HEK293 (cell line): ENCODE results near the gene PSD4.

Experiments used
- CTCF ChIA-PET: fragments of 350-600 bp; formaldehyde crosslinking; extraction: SDS; loops from one replicate; lab custom pipeline; 2021; ENCODE audit warnings: antibody characterized with exemption; lab: Yijun Ruan, JAX
- POLR2A ChIA-PET: fragments of 300-600 bp; formaldehyde crosslinking; extraction: SDS; loops from one replicate; lab custom pipeline; 2020; ENCODE audit warnings: antibody characterized with exemption, inconsistent platforms; lab: Yijun Ruan, JAX
- H3K27ac ChIP-seq: fragments of 200-500 bp; sonication (Bioruptor generic); 2 replicates; pipeline ENCODE4 v1.5.1; 2014; ENCODE audit warnings: low read depth, low read length, control low read depth, inconsistent platforms; ENCODE audit errors: extremely low read depth
- H3K36me3 ChIP-seq, 2 experiments: fragments of 200-500 bp in 1 of 2; sonication (Bioruptor generic) in 1 of 2; 1 replicate in 1 of 2; 2 replicates in 1 of 2; pipeline ENCODE4 v1.5.1; 2014 to 2017; ENCODE audit warnings: inconsistent platforms in 2 of 2, low read length in 2 of 2; ENCODE audit not compliant: control insufficient read depth in 2 of 2, insufficient read depth in 1 of 2
- H3K4me1 ChIP-seq: fragments of 200-500 bp; sonication (Bioruptor generic); 2 replicates; pipeline ENCODE4 v1.5.1; 2014; ENCODE audit warnings: mild to moderate bottlenecking, low read length, inconsistent platforms; ENCODE audit not compliant: control insufficient read depth, insufficient read depth
- H3K4me3 ChIP-seq: 2 replicates; pipeline ENCODE4 v1.5.1; 2011; ENCODE audit warnings: low read depth, mild to moderate bottlenecking, control low read depth, low read length, moderate library complexity
- H3K9me3 ChIP-seq: fragments of 200-500 bp; sonication (Bioruptor generic); 2 replicates; pipeline ENCODE4 v1.5.1; 2014; ENCODE audit warnings: low read depth, low read length, inconsistent platforms; ENCODE audit not compliant: control insufficient read depth, insufficient read depth
- CTCF ChIP-seq: fragments of 450-650 bp; formaldehyde crosslinking; IDR thresholded peaks from 2 replicates; pipeline ENCODE4 v1.5.1; 2016; ENCODE audit warnings: missing biosample characterization, missing genetic modification characterization
- GLIS1 ChIP-seq: fragments of 450-650 bp; formaldehyde crosslinking; IDR thresholded peaks from 2 replicates; pipeline ENCODE4 v1.5.1; 2016; ENCODE audit warnings: missing biosample characterization, missing genetic modification characterization
- HOXC10 ChIP-seq: sonication (generic); formaldehyde crosslinking; IDR thresholded peaks from 2 replicates; pipeline ENCODE4 v1.8.1; 2023; ENCODE audit warnings: mild to moderate bottlenecking, missing genetic modification reagents
- KLF7 ChIP-seq: fragments of 450-650 bp; formaldehyde crosslinking; IDR thresholded peaks from 2 replicates; pipeline ENCODE4 v1.5.1; 2016; ENCODE audit warnings: missing biosample characterization, missing genetic modification characterization, borderline replicate concordance
- MEIS1 ChIP-seq: sonication (generic); formaldehyde crosslinking; IDR thresholded peaks from 2 replicates; pipeline ENCODE4 v1.8.1; 2022; ENCODE audit warnings: missing genetic modification reagents, mild to moderate bottlenecking, borderline replicate concordance
- REST ChIP-seq: fragments of 450-650 bp; formaldehyde crosslinking; IDR thresholded peaks from 2 replicates; pipeline ENCODE4 v1.5.1; 2016; ENCODE audit warnings: missing biosample characterization, missing genetic modification characterization
- ZBTB20 ChIP-seq: fragments of 450-650 bp; formaldehyde crosslinking; IDR thresholded peaks from 2 replicates; pipeline ENCODE4 v1.5.1; 2016; ENCODE audit warnings: missing biosample characterization, missing genetic modification characterization
- ZBTB48 ChIP-seq: fragments of 450-650 bp; formaldehyde crosslinking; IDR thresholded peaks from 2 replicates; pipeline ENCODE4 v1.5.1; 2016; ENCODE audit warnings: missing biosample characterization, missing genetic modification characterization
- ZBTB8A ChIP-seq: fragments of 450-650 bp; formaldehyde crosslinking; IDR thresholded peaks from 2 replicates; pipeline ENCODE4 v1.5.1; 2016; ENCODE audit warnings: missing biosample characterization, missing genetic modification characterization
- ZIC2 ChIP-seq: fragments of 450-650 bp; formaldehyde crosslinking; IDR thresholded peaks from 2 replicates; pipeline ENCODE4 v1.5.1; 2016; ENCODE audit warnings: missing biosample characterization, missing genetic modification characterization
- ZNF114 ChIP-seq: fragments of 450-650 bp; formaldehyde crosslinking; IDR thresholded peaks from 2 replicates; pipeline ENCODE4 v1.5.0; 2017; ENCODE audit warnings: missing biosample characterization, missing genetic modification characterization
- ZNF146 ChIP-seq: fragments of 450-650 bp; formaldehyde crosslinking; IDR thresholded peaks from 2 replicates; pipeline ENCODE4 v1.5.1; 2016; ENCODE audit warnings: missing biosample characterization, missing genetic modification characterization
- ZNF148 ChIP-seq: fragments of 450-650 bp; formaldehyde crosslinking; IDR thresholded peaks from 2 replicates; pipeline ENCODE4 v1.5.0; 2017; ENCODE audit warnings: missing biosample characterization, missing genetic modification characterization, borderline replicate concordance
- ZNF169 ChIP-seq: fragments of 450-650 bp; formaldehyde crosslinking; IDR thresholded peaks from 2 replicates; pipeline ENCODE4 v1.5.1; 2016; ENCODE audit warnings: missing biosample characterization, missing genetic modification characterization
- ZNF335 ChIP-seq: fragments of 450-650 bp; formaldehyde crosslinking; conservative IDR thresholded peaks from 2 replicates; pipeline ENCODE4 v1.5.1; 2016; ENCODE audit warnings: missing biosample characterization, missing genetic modification characterization
- ZNF514 ChIP-seq: fragments of 450-650 bp; formaldehyde crosslinking; IDR thresholded peaks from 2 replicates; pipeline ENCODE4 v1.5.1; 2016; ENCODE audit warnings: missing biosample characterization, missing genetic modification characterization
- ZNF580 ChIP-seq: fragments of 450-650 bp; formaldehyde crosslinking; IDR thresholded peaks from 2 replicates; pipeline ENCODE4 v1.5.1; 2016; ENCODE audit warnings: missing biosample characterization, missing genetic modification characterization
- ZNF677 ChIP-seq: fragments of 450-650 bp; IDR thresholded peaks from 2 replicates; pipeline ENCODE4 v1.5.0; 2018; ENCODE audit warnings: missing biosample characterization, mild to moderate bottlenecking, missing genetic modification characterization, moderate library complexity
- ZNF768 ChIP-seq: fragments of 450-650 bp; formaldehyde crosslinking; IDR thresholded peaks from 2 replicates; pipeline ENCODE4 v1.5.1; 2018; ENCODE audit warnings: missing biosample characterization, mild to moderate bottlenecking, missing genetic modification characterization
- ZNF792 ChIP-seq: fragments of 450-650 bp; formaldehyde crosslinking; IDR thresholded peaks from 2 replicates; pipeline ENCODE4 v1.5.1; 2016; ENCODE audit warnings: missing biosample characterization, missing genetic modification characterization

Gene PSD4

GRCh38 chr2:113156278-113157117 lies 17.3 kb upstream of the PSD4 start:
- Histone ChIP-seq H3K4me1 (no peaks in the 10 kb centered on the region; the same call in 1 of the 2 replicates), H3K9me3 (no peaks in the 10 kb centered on the region), H3K27ac (no peak overlapping the region), H3K4me3 (peak overlapping the region; percentile 20; the same call in 1 of the 2 replicates), H3K36me3 (no peaks in the 10 kb centered on the region)
- CTCF ChIA-PET, result interaction anchor here (0.6 to 2.8 kb wide), 5 partner anchors 8 to 44 kb away, joined by 3 to 19 read pairs (median 5); no protein-coding TSS in a partner anchor
- TF ChIP-seq ZNF580 (tag by site-specific recombination) (no peak), ZNF335 (tag by site-specific recombination) (peak; percentile 30; the same call in 1 of the 2 replicates)
- POLR2A ChIA-PET, result interaction anchor here (1.5 kb wide), 1 partner anchor 42 kb away, joined by 4 read pairs; no protein-coding TSS in a partner anchor

GRCh38 chr2:113157118-113157896 lies 16.5 kb upstream of the PSD4 start:
- CTCF ChIA-PET, result interaction anchor here (0.5 to 2.8 kb wide), 8 partner anchors 19 to 355 kb away, joined by 3 to 21 read pairs (median 6); no protein-coding TSS in a partner anchor
- POLR2A ChIA-PET, result interaction anchor here (1.4 kb wide), 1 partner anchor 41 kb away, joined by 3 read pairs; no protein-coding TSS in a partner anchor
- Histone ChIP-seq H3K27ac (peak overlapping the region; percentile 69; the same call in 1 of the 2 replicates), H3K4me1 (no peaks in the 10 kb centered on the region; the same call in 1 of the 2 replicates), H3K4me3 (peak overlapping the region; percentile 20), H3K9me3 (no peaks in the 10 kb centered on the region), H3K36me3 (no peaks in the 10 kb centered on the region)
- TF ChIP-seq ZIC2, result peak; percentile 70
- peak; percentile 22; the same call in 1 of the 2 replicates for TF ChIP-seq CTCF
- no peak for TF ChIP-seq KLF7 (tag by site-specific recombination)
- TF ChIP-seq REST (tag by site-specific recombination), result 0 out of 2 replicates have a peak, but pooled peaks have one; percentile 13
- no peak for TF ChIP-seq ZNF114 (tag by site-specific recombination)
- no peak for TF ChIP-seq GLIS1 (tag by site-specific recombination)
- TF ChIP-seq ZNF768 (tag by site-specific recombination), result no peak
- no peak for TF ChIP-seq ZBTB8A (tag by site-specific recombination)
- no peak for TF ChIP-seq HOXC10 (CRISPR knock-in tag)
- no peak for TF ChIP-seq MEIS1
- TF ChIP-seq ZNF792, result no peak
- TF ChIP-seq ZNF677 (tag by site-specific recombination), result no peak
- TF ChIP-seq ZBTB48 (tag by site-specific recombination), result peak; percentile 73
- no peak for TF ChIP-seq ZNF169 (tag by site-specific recombination)
- no peak for TF ChIP-seq ZNF146
- no peak for TF ChIP-seq ZBTB20 (tag by site-specific recombination)
- no peak for TF ChIP-seq ZNF148 (tag by site-specific recombination)
- no peak for TF ChIP-seq ZNF514
